GM19025 (cell line): ENCODE results near the gene FAM133A.
A peak's percentile ranks its signal among the peaks of the same experiment; 100 is the strongest.

Experiments
- ATAC-seq: cut with Tn5 transposase; IDR thresholded peaks from one replicate; pipeline ENCODE4 v1.9.1; 2021; ENCODE audit warnings: mild to moderate bottlenecking, low read depth, moderate library complexity; ENCODE audit not compliant: unreplicated experiment

The FAM133A gene

DNA sequence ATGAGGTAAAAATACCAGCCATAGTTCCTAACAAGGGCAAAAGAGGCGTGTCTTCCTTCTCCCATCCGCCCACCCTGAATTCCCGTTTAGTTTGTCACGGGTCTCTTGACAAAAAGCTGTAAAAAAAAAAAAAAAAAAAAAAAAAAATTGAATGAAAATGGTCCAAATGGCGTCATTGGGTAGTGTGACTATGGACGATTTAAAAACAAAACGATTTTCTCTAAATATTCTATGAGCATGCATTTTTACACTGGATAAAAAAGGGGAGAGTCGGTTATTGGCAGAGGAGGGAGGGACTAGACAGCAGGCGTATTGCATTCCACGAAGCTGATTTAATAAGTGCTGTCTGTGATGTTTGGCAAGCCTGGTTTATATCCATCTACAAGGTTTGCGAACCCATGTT is at the start of gene FAM133A:
FAM133A (plus strand) TSS at position 338 of the 403 bp plus-strand sequence. CDS start 35,214 bp downstream, outside the sequence.
- no peak for ATAC-seq

DNA sequence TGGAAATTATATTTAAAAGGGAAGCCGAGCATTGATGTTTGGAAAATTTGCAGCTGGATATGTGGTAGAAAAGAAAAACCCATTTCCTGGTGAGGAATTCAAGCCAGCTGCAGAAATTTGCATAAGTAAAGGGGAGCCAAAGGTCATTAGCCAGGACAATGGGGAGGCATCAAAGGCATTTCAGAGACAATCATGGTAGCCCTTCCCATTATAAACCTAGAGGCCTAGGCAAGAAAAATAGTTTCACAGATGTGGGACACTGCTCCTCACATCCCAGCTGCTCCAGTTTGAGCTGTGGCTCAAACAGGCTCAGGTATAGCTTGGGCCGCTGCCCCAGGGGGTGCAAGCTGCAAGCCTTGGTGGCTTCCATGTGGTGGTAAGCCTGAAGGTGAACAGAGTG is 36.4 kb upstream of the FAM133A start:
- ATAC-seq = no peak

DNA sequence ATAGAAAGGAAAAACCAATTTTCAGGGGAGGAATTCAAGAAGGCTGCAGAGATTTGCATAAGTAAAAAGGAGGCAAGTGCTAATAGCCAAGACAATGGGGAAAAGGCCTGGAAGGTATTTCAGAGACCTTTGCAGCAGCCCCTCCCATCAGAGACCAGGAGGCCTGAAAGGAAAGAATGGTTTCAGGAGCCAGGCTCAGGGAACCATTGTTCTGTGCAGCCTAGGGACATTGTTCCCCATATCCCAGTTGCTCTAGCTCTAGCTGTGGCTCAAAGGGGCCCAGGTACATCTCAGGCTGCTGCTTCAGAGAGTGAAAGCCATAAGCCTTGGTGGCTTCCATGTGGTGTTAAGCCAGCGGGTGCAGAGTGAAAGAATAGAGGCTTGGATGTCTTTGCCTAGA is 24.6 kb upstream of the FAM133A start:
- ATAC-seq = no peak

DNA sequence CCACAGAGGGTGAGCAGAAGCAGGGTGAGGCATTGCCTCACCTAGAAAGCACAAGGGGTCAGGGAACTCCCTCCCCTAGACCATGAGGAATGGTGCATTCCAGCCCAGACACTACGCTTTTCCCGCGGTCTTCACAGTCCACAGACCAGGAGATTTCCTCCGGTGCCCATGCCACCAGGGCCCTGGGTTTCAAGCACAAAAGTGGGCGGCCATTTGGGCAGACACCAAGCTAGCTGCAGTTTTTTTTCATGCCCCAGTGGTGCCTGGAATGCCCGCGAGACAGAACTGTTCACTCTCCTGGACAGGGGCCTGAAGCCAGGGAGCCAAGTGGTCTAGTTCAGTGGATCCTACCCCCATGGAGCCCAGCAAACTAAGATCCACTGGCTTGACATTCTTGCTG is 13.4 kb upstream of the FAM133A start:
- ATAC-seq = no peak

DNA sequence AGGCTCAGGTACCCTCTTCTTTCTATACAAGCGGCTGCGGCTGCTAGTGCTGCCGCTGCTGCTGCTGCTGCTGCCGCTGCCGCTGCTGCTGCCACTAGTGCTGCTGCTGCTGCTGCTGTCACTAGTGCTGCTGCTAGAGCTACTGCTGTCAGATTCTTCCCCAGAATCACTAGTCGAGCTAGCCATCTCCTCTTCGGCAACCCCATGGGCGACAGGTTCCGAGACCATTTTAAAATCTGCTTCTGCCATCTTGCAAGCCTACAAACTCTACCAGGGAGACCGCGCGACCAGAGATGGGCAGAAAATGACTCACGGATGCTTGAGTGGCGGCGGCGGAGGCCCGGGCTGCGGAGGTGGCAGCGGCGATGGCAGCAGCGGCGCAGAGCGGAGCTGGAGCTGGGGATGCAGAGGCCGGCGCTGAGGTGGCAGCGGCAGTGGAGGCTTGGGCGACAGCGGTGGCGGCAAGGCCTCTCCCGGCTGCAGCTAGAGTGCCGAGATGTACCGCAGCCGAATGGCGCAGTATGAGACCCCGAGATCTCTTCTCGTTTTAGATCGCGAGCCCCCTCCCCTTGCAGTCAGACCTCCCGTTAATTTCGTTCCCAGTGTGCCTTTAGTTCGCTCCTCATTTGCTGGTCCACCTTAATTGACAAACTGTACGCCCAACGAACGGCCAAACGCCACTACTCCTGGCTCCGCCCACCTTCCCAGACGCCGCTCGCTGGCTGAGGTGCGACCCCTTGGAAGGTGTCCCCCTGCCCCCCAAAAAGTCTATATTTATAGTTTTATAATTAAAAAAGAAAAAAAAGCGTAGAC is 744 bp upstream of the FAM133A start, which contains the start of gene NAP1L3:
NAP1L3 (minus strand) TSS at position 523 of the 813 bp plus-strand sequence; CDS start at position 249, 274 bp downstream.
- peak; percentile 62 for ATAC-seq

DNA sequence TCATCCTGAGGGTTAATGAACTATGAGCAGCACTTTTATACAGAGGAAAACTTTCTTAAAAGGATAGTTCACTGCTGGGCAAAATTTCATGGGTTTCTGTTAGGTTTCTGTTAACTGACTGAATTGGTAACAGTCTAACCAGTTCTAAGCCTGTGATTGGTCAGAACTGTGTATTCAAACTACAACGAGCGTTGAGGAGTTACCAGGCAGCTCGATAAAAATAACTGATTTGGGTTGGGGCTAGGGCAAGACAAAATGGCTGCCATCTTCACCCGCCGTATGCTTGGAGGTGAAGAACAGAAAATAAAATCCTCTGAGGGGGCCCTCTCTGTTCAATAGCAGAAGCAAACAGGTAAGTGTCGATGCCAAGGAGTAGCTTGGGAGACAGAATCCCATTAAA is 22.0 kb downstream of the FAM133A start:
- no peak for ATAC-seq

DNA sequence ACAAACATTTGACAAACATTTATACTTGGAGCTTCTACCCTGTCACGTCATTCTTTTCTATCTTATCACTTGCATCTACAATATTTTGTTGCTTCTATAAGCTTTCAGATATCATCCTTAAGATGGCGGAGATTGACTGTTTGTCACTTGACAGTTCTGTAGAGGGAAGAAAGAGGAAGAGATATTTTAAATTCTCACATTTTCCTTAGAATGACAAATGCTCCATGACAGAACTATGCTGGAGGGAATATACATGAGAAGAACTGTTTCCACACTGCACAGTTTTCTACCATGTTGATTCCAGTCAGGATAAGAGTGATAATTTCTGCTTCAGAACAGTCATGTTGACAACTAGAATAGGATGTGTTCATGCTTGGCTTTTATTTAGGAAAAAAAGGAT is 29.7 kb downstream of the FAM133A start:
- no peak for ATAC-seq

DNA sequence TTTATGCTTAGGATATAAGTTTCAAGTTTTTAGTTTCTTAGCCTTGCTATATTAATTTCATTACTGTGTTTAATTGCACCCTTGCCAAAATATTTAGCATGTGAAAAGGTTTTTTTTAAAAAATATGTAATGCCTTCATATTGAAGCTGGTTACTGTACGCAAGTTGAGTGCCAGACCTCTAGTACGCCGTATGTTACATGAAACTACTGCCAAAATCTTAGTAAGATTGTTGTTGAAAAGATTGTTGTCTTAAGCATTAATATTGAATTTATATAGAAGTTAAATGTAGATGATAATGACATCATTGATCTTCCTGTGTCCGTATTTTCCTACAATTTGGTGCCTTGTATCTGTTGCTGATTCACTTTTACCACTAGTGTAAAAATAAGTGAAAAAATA is 37.1 kb downstream of the FAM133A start:
- no peak for ATAC-seq

DNA sequence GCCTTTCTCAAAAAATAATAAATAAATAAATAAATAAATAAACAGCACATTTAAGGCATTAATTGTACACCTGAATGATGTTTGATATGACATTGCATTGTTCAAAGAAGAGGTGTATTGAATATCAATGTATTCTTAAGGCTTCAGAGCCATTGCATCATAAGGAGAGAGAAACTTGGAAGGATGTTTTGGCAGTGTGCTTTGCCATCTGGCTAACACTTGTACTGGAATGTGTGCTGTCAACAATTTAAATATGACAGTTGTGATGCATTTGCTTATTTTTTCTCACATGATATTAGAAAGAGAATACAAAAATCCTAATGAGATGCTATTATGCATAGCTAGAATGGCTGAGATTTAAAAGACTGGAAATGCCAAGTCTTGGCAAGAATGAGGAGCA is 67.8 kb downstream of the FAM133A start:
- no peak for ATAC-seq

DNA sequence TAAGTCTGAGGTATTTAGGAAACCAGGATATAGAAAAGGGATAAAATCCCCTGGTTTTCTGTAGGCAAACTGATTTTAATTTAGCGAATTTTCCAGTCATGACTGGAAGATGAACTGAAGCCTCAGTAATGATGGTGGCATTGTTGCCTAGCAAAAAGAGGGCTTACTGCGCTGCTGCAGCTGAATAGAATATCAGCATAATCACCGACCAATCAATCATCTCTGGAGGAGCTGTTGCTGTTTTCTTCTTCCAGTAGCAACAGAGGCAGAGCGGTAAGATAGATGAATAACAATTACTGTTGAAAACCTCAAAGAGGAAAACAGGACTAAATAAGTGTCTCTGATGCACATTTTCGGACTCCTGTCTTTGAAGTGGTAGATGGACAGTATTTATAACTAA is 86.2 kb downstream of the FAM133A start:
- no peak for ATAC-seq
